Left colon (tissue), 2 donors: ENCODE measurements around the gene CCDC85C. TPM values are rescaled to one million over a fixed set of nuclear protein-coding genes. Genes with fewer than 3 reads are reported as not detected.

Experiments
- ATAC-seq: fragments of 200-7000 bp; cut with Tn5 transposase; one replicate; pipeline ENCODE4 v1.9.1; 2020; ENCODE audit warnings: mild to moderate bottlenecking, moderate library complexity
- DNase-seq, 2 donors: peaks; one replicate each; pipeline ENCODE4 v3.0.0-alpha.2; 2020
- intact Hi-C, 2 donors: fragments of 100-400 bp; cut with DNase I in 1 of 2; cut with micrococcal nuclease in 1 of 2; formaldehyde crosslinking; loops; one replicate each; pipeline versions ENCODE4 v1.11.2 to v1.14.0; 2022; cut with DNase I, micrococcal nuclease
- total RNA-seq, 2 donors: library from RNA; stranded (reverse); fragmentation: NEBNext Ultra II Directional; extraction: Animal tissue kit (Norgen Biotek cat#: 25700); gene quantifications; one replicate each; pipeline ENCODE4 v1.2.1, GENCODE V29; 2021
- donor health status: DM: no; HTN: no; CAD: no.
- donor health status: DM: yes; HTN: yes; CAD: no.

Gene CCDC85C
- total RNA-seq, 2 donors from 2014 or later: 66.3 to 68.1 TPM

DNA sequence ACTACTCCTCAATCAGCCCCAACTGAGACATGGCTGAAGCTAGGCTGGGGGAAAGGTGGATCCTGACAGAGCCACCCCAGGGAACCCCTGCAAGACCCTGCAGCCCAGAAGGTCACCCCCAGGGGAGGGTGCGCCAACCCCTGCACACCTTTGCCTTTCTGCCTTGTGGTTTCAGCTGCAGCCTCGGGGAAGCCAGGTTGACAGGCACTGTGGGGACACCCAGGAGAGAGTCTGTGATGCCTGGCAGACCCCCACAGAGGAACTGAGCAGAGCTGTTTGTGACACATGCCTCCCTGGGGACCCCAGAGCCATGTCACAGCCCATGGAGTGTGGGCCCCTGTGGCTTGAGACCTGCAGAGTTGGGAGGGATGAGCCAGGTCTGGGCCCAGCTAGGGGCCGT lies 29.1 kb upstream of the CCDC85C start:
- intact Hi-C loops: no loop called here
- no peak for ATAC-seq
- DNase-seq: no peak

DNA sequence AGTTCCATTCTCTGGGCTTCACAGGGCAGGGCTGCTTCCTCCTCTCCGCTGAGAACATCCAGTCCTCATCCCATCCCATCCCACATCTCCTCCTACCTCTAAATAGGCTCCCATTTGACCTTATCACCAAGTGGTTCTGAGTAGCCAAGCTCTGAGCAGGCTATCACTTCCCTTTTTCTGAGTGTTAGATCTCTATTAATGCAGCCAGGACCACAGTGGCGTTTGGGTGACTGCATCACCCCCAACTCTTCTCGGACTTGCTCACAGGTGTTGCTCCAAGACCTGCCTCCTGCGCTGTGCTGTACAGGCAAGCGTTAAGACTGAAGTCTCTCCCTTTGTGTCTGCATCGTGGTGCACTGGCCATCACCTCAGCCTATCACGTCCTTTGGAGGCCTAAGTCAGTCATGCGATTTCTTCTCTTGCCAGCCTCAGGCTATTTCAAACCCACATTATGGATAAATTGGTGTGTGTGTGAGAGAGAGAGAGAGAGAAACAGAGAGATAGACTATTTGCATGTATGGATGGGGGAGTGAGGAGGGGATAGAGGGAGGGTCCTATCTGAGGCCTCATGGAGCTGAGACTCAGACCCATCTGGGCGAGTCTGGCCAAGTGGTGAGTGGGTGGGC lies 28.5 kb upstream of the CCDC85C start:
- ATAC-seq: no peak
- intact Hi-C loops: no loop called here
- DNase-seq: no peak

DNA sequence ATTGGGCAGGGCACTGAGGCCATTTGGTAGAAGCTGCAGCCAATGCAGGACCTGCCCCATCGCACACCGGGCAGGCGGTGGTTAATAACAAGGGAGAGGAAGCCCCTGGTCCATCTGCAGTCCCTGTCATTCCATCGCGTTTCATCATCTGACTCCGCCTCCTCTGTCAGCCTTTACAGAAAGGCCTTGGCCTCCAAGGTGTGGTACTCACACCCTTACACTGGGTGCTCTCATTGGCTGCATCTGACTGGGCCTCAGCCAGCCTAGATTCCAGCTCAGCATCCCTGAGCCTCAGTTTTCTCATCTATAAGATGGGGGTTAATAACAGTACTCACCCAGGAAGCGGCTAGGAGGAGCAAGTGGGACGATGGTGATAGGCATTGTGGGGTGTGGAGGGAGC lies 26.2 kb upstream of the CCDC85C start:
- no peak for DNase-seq
- intact Hi-C loops: no loop called here
- no peak for ATAC-seq

DNA sequence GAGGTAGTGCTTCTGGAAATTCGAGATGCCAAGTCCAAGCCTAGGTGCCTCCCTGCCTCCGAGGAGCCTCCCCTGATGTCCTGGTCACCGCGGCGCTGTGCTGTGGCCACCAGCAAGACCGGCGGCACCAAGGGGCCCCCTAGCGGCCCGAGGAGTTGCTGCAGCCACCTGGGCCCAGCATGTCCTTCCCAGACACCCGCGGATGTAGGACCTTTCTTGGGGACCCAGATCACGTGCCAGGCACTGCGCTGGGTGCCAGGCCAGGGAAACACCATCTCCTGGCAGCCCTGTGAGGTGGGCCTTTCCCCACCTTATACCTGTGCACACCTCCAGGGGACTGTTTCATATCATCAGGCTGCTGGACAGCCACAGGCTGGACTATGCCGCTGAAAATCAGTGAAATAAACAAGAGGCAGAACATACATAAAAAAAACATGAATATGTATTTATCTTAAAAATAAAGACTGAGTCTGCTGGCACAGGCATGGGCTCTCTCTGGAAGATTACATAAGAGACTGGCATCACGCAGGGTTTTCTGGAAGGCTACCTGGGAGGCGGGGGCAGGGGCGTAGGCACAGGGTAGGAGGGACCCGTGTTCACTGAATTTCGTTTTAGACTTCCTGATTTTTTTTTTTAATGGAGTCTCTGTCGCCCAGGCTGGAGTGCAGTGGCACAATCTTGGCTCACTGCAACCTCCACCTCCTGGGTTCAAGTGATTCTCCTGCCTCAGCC lies 25.0 kb upstream of the CCDC85C start:
- ATAC-seq (peak; percentile 95), DNase-seq (peak; percentile 60 to 81)
- intact Hi-C loops: loop anchor here (2.0 to 10.0 kb wide), 2 partner anchors 110 to 114 kb away; no protein-coding TSS in a partner anchor

DNA sequence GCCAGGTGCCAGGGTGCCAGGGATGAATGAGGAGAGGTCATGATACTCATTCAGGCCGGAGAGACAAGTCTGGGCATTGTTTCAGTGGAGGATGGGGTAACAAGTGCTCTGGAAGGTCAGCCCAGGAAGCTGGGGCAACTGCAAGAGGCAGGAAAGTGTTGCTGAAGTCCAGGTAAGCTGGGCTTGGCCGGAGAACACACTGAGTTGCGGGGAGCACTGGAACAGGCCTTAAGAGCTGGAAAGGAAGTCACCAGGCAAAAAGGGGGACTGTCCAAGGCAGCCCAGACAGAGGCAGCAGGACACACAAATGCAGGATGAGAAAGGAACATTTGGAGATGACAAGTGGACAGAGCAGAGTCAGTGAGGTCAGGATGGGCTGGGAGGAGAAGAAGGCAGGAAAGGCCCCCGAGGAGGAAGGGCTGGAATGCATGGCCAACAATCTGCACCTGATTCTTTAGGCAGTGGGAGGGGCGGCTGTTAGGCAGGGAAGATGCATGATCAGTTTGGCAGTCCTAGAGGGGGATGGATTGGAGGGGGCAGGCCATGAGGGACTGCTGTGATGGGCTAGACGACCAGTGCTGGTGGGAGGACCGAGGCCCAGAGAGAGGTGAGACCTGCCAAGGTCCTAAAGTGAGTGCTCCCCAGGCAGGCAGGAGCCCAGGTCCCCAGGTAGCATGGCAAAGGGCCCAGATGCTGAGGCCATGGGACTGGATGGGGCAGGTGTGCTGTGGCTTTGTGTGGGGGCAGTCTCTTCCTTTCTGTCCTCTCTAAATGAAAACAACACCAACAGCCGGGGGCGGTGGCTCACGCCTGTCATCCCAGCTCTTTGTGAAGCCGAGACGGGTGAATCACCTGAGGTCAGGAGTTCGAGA lies 23.7 kb upstream of the CCDC85C start:
- DNase-seq: no peak
- intact Hi-C loops: loop anchor here (2.0 to 10.0 kb wide), 2 partner anchors 109 to 113 kb away; no protein-coding TSS in a partner anchor
- ATAC-seq: no peak

DNA sequence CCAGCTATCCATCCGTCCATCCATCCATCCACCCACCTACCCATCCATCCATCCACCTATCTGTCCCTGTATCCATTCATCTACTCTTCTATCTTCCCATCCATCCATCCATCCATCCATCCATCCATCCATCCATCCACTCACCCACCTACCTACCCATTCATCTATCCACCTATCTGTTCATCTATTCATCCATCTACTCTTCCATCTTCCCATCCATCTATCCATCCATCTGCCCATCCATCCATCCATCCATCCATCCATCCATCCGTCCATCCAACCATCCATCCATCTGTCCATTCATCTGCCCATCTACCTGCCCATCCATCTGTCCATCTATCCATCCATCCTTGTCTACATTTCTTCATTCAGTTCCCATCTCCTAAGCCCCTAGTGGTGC lies 23.1 kb upstream of the CCDC85C start:
- ATAC-seq (no peak), DNase-seq (no peak)
- intact Hi-C loops: loop anchor here in 1 of 2 donors (10.0 kb wide), 1 partner anchor 112 kb away; no protein-coding TSS in a partner anchor

DNA sequence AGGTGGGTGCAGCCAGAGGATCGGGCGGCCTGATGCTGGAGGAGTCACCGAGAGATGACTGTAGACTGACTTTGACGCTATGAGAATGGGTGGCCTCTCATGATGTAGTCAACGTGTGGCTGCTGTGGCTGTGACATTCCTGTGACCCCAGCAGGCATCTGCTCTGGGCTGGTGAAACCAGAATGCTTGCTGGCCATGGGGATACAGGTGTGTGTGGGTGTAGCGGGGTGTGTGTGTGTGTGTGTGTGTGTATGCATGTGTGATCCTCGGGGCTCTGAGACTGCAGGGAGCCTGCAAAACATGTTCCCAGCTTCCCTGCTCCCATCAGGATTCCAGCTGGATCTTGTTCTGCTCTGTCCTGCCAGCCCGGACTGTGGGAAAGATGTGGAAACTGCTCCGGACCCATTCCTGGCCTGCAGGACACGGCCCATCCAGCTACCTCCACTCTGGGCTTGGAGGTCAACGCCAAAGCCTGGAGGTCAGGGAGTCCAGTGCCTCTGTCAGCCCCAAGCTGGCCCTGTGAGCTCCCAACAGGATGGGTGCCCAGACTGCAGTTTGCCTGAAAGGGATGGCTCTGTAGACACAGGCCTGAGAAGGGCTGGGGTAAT lies 22.1 kb upstream of the CCDC85C start:
- intact Hi-C loops: loop anchor here in 1 of 2 donors (10.0 kb wide), 1 partner anchor 111 kb away; no protein-coding TSS in a partner anchor
- ATAC-seq (no peak), DNase-seq (no peak)

DNA sequence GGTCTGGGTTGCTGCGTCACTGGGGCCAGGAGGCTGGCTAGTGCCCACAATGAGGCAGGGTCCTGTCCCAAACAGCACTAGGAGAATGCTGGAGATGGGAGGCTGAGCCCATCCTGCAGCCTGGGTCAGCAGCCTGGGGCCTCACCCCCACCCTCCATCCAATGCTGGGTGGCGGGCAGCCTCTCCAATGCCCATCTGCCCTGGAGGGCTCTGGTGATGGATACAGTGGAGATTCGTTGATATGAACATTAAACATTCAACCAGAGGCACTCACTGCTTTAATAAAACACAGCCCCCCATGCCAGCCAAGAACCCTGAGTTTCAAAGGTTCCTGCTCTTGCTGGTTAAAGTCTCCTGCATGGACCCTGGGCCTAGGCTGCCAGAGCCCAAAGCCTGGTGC lies 21.5 kb upstream of the CCDC85C start:
- DNase-seq (no peak), ATAC-seq (no peak)
- intact Hi-C loops: loop anchor here in 1 of 2 donors (10.0 kb wide), 1 partner anchor 111 kb away; no protein-coding TSS in a partner anchor

DNA sequence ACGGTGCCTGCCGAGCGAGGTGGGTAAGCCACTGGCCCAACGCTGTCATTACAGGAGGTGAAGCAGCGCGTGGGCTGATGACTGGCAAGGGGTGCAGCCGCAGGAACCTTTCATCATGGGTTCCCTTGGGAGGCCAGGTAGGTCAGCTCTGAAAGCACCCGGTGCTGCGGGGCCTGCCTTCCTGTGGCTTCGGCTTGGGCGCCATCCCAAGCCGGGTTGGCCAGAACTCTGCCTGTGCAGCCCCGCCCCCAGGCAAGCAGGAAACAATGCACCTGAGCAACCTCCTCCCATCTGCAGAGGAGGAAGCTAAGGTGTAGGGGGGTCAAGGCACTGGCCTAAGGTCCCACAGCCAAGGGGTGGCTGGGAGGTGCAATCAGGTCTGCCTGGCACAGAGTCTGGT lies 21.0 kb upstream of the CCDC85C start:
- DNase-seq (no peak), ATAC-seq (peak; percentile 66)
- intact Hi-C loops: loop anchor here in 1 of 2 donors (10.0 kb wide), 1 partner anchor 110 kb away; no protein-coding TSS in a partner anchor

DNA sequence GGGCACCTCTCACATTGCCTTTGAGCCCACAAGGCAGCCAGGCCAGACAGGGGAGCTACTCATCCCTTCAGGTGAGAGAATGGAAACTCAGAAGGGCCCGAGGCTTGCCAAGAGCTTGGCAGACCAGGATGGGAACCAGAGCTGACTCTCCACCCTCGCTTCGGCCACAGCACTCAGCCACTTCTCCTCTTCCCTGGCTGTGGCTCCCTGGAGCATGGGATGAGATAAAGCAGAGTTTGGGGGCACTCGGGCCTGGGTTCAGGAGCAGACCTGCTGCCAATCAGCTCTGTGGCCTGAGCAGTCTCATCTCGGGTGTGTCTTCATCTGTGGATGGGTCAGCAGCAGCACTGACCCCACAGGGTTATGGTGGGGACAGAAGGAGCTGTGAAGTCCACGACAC lies 20.0 kb upstream of the CCDC85C start:
- intact Hi-C loops: loop anchor here in 1 of 2 donors (10.0 kb wide), 1 partner anchor 109 kb away; no protein-coding TSS in a partner anchor
- ATAC-seq: no peak
- no peak for DNase-seq

DNA sequence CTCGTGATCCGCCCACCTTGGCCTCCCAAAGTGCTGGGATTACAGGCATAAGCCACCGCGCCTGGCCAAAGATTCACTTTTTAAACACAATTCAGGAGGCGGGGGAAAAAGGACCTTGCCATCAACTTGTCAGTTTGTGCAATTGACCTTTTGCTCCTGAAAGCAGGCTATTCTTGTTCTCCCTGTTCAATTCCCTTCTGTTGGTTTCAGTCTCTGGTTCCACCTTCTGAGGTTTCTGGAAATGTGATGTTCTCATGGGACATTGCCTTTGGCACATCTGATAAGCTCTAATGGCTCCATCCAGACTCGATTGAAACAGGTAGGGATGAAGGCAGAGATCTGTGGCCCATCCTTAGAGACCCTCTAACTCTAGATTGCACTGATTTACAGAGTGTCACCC lies 17.9 kb upstream of the CCDC85C start:
- intact Hi-C loops: loop anchor here in 1 of 2 donors (10.0 kb wide), 1 partner anchor 107 kb away; no protein-coding TSS in a partner anchor
- no peak for DNase-seq
- no peak for ATAC-seq

DNA sequence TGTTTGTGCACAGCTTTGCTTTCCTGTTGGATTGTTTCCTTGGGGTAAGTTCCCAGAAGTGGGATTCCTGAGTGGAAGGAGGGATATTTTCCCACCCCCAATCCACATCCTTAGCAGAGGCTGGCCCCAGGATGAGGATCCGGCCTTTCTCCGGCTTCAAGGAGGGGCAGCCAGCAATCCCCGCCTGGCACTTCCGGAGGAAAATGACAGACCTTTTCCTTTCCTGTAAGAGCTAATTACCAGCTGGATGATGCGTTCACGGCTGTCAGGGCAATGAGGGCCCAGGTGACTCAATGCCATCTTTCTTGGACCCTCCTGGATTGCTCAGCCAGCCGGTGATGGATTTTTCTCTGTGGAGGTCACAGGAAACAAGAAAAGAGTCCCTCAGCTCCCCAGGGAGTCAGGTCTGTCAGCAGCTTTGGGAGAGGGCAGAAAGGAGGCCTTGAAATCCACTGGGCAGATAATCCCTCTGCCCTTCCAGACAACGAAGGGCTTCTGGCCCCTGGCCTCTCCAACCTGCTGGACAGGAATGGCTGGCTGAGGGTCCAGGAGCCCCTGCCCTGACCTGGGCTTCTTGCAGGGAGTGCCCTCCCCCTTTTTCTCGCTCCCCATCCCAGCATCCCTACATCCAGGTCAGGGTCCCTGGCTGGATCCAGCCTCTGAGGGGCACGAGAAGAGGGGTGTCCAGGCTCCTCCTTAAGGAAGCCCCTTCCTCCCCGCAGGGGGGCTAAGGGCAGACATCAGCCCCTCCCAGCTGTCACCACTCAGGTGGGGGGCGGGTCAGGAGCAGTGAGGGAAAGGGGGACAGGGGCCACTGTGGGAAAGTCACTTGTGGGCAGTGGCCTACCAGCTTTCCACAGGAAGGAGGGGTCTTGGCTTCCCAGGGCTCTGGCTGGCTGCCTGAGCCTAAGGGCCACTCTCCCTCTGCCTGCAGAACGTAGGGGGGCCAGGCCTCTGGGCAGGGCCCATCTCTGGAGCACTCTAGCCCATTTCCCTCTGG lies 16.1 kb upstream of the CCDC85C start:
- ATAC-seq: no peak
- intact Hi-C loops: loop anchor here in 1 of 2 donors (10.0 kb wide), 1 partner anchor 105 kb away; no protein-coding TSS in a partner anchor
- DNase-seq: no peak

DNA sequence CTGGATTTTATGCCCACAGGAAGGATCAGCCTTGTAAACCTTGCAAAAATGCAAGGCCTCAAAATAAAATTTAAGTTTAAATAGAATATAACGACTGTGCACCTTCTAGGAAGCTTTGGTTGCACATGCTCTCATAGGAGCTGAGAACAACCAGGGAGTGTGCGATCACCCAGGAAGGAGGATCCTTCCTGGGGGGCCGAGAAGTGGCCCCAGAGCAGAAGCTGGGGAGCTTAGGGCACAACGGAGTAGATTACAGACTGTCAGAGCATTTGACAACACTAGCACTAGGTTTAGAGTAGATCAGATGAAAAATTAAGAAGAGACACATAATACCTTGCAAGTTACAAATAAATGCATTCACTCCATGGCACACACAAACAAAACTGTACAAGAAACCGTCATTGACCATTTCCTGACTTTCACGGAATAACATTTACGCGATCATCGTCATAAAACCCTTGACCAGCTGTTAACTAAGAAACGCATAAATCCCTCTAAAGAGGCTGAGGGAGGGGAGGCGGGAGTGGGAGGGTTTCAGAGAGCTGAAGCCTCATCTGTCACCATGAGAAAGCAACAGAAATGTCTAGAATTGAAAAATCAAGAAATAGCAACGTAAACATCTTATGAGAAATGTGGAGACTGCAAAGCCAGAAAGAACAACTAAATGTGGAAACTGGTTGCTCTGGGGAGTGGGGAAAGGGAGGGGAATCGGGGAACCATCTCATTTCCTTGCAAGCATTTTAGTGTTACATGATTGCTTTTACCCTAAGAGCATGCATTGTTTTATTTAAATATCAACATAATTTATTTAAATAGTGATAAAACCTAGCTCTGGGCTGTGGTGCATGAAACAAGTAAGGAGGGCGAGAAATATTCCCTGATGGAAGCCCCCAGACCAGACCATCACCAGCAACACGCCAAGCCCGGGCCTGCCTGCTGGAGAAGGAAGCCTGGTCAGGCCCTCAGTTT lies 13.1 kb upstream of the CCDC85C start:
- DNase-seq: no peak
- intact Hi-C loops: no loop called here
- ATAC-seq: no peak

DNA sequence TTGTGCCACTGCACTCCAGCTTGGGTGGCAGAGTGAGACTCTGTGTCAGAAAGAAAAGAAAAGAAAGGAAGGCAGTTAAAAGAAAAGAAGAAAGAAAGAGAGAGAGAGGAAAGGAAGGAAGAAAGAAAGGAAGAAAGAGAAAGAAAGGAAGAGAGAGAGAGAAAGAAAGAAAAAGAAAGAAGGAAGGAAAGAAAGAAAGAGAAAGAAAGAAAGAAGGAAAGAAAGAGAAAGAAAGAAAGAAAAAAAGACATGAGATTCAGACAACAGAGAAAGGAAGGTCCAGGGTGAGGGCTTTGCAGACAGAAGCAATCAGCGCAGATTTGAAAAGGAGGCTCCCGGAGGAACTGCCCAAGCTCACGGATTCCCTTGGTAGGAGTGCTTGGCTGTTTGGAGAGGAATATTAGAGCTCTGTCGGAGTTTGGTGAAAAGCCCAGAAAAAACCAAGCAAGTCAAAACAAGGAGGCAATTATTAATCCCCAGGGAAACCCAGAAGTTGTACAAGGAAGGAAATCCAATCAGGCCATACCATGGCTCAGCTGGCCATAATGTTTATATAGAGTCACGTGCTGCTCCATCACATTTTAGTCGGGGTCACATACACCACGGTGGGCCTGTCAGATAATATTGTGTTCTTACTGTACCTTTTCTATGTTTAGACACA lies 11.6 kb upstream of the CCDC85C start:
- ATAC-seq (no peak), DNase-seq (no peak)
- intact Hi-C loops: no loop called here

DNA sequence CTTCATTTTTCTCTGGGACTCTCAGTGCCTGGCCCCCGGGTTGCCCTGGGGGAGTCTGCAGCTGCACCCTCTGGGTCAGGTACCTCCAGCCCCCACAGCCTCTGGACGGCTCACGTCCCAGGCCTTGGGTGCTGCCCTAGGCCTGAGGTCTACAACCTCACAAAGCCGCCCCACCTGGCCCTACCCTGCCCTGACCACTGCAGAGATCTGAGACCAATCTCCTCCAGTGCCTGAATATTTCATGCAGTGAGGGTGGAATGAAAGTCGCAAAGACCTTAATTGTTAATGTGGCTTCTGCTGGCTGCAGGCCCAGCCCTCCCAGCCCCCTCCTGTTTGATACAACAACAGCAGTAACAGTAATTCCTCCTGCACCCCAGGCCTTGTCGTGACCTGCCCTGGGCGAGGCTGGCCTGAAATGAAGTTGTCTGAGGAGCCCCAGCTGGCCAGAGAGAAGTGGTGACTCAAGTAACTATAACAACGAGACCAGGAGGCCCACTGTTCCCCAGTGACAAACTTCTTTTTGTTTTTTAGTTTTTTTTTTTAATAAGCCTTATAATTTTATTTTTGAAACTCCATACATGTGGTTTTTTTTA lies 8.8 kb upstream of the CCDC85C start:
- intact Hi-C loops: no loop called here
- DNase-seq (no peak), ATAC-seq (peak; percentile 7)
